ENCODE measurements around the gene PVALEF. TPM values are rescaled to one million over a fixed set of nuclear protein-coding genes. Genes with fewer than 3 reads are reported as not detected.

PVALEF gene
- total RNA-seq, 1 donor from 2014 or later: 0.29 TPM

DNA sequence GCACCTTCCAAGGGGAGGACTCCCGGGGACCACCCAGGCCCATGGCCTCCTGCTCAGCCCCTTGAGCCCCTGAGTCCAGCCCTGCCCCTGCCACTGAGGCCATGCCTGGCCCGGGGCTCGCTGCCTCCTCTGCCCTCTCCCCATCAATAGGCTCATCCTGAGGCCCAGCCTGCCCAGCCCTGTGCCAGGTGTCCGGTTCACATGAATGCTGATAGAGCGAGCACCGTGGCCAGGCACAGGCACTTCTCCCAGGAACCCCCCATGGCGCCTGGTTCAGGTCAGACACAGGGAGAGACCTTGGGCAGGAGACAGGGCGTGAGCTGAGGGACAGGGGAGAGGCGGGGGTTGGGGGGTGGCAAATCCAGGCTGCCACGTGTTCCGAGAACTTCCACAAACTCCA is 2.8 kb upstream of the PVALEF start:
- no peak overlapping the region for H3K4me3 Mint-ChIP-seq (ENCODE audit: unreplicated experiment)
- H3K9me3 Mint-ChIP-seq (ENCODE audit: unreplicated experiment): peaks cover 2% of the 10 kb centered on the region
- H3K27me3 Mint-ChIP-seq (ENCODE audit: unreplicated experiment): no peaks in the 10 kb centered on the region
- H3K4me1 Mint-ChIP-seq (ENCODE audit: low read depth, unreplicated experiment): peaks cover 9% of the 10 kb centered on the region
- peak; percentile 9 for DNase-seq
- no peak overlapping the region for H3K27ac Mint-ChIP-seq (ENCODE audit: unreplicated experiment)
- no peaks in the 10 kb centered on the region for H3K36me3 Mint-ChIP-seq (ENCODE audit: unreplicated experiment)
- TF ChIP-seq, protein P1, sequence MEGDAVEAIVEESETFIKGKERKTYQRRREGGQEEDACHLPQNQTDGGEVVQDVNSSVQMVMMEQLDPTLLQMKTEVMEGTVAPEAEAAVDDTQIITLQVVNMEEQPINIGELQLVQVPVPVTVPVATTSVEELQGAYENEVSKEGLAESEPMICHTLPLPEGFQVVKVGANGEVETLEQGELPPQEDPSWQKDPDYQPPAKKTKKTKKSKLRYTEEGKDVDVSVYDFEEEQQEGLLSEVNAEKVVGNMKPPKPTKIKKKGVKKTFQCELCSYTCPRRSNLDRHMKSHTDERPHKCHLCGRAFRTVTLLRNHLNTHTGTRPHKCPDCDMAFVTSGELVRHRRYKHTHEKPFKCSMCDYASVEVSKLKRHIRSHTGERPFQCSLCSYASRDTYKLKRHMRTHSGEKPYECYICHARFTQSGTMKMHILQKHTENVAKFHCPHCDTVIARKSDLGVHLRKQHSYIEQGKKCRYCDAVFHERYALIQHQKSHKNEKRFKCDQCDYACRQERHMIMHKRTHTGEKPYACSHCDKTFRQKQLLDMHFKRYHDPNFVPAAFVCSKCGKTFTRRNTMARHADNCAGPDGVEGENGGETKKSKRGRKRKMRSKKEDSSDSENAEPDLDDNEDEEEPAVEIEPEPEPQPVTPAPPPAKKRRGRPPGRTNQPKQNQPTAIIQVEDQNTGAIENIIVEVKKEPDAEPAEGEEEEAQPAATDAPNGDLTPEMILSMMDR (IDR thresholded peaks at IDR 0.05; ENCODE audit: partially characterized antibody, unreplicated experiment): no peak

DNA sequence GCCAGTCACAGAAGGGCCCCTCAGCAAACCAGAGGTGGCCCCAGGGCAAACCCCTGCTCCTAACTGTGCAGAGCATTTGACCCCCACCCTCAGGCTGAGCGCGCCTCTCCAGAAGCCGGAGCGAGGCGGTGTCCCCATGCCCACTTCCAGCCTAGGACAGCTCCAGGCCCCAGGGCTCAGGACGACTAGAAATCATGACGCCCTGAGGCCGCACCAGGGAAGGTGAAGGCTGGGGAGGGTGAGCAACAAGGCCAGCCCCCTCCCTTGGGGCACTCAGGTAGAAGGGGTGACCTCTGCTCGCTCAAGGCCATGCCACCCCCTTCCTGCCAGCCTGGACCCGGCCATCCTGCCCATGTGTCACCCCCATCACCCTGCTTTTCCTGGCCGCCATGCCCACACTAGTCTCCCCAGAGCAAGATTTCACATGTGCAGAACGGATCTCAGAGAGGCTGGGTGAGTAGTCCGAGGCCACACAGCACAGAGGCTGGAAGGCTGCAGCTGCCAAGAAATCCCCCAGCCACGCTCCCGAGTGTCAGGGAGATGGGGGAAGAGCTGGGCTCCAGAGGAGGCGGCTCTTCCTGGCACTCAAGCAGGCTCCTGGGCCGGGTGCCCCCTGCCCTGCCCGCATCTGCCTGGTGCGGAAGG is 2.1 kb upstream of the PVALEF start:
- TF ChIP-seq, protein P1 (IDR thresholded peaks at IDR 0.05; ENCODE audit: partially characterized antibody, unreplicated experiment): no peak
- no peak overlapping the region for H3K27ac Mint-ChIP-seq (ENCODE audit: unreplicated experiment)
- no peak overlapping the region for H3K4me3 Mint-ChIP-seq (ENCODE audit: unreplicated experiment)
- DNase-seq: peak; percentile 13
- H3K27me3 Mint-ChIP-seq (ENCODE audit: unreplicated experiment): no peaks in the 10 kb centered on the region
- H3K36me3 Mint-ChIP-seq (ENCODE audit: unreplicated experiment): no peaks in the 10 kb centered on the region
- peaks cover 9% of the 10 kb centered on the region for H3K4me1 Mint-ChIP-seq (ENCODE audit: low read depth, unreplicated experiment)
- H3K9me3 Mint-ChIP-seq (ENCODE audit: unreplicated experiment): peaks cover 2% of the 10 kb centered on the region

DNA sequence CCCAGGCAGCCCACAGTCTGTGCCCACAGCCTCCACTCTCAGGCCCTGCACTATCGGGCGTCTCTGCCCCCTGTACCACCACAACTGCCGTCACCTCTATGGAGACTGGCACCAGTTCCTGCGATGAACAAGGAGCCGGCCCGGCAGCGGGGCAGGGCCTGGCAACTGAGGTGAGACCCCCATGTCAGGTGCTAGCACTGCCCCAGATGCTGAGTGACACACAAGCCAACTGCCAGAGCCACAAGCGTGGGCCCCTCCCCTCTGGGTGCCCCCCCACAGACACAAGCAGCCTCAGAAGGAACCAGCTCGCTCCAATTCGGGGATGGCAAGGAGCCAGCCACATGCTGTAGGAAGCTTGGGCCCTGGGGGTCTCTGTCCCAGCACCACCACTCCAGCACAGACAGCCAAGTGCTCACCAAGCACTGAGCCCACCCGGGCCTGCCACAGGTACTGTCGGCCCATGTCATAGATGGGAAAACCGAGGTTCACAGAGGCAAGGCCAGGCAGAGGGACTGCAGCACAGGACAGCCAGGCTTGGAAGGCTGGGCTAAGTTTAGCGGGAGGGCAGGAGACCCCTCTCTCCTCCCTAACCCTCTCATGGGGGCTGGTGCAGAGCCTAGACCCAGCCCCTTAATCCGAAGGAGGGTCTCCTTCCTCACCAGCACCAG is 1.5 kb upstream of the PVALEF start:
- peak; percentile 25 for DNase-seq
- no peaks in the 10 kb centered on the region for H3K36me3 Mint-ChIP-seq (ENCODE audit: unreplicated experiment)
- H3K9me3 Mint-ChIP-seq (ENCODE audit: unreplicated experiment): peaks cover 2% of the 10 kb centered on the region
- H3K27ac Mint-ChIP-seq (ENCODE audit: unreplicated experiment): peak overlapping the region; percentile 82
- H3K4me1 Mint-ChIP-seq (ENCODE audit: low read depth, unreplicated experiment): peaks cover 9% of the 10 kb centered on the region
- TF ChIP-seq, protein P1 (IDR thresholded peaks at IDR 0.05; ENCODE audit: partially characterized antibody, unreplicated experiment): no peak
- H3K27me3 Mint-ChIP-seq (ENCODE audit: unreplicated experiment): no peaks in the 10 kb centered on the region
- H3K4me3 Mint-ChIP-seq (ENCODE audit: unreplicated experiment): peak overlapping the region; percentile 61

DNA sequence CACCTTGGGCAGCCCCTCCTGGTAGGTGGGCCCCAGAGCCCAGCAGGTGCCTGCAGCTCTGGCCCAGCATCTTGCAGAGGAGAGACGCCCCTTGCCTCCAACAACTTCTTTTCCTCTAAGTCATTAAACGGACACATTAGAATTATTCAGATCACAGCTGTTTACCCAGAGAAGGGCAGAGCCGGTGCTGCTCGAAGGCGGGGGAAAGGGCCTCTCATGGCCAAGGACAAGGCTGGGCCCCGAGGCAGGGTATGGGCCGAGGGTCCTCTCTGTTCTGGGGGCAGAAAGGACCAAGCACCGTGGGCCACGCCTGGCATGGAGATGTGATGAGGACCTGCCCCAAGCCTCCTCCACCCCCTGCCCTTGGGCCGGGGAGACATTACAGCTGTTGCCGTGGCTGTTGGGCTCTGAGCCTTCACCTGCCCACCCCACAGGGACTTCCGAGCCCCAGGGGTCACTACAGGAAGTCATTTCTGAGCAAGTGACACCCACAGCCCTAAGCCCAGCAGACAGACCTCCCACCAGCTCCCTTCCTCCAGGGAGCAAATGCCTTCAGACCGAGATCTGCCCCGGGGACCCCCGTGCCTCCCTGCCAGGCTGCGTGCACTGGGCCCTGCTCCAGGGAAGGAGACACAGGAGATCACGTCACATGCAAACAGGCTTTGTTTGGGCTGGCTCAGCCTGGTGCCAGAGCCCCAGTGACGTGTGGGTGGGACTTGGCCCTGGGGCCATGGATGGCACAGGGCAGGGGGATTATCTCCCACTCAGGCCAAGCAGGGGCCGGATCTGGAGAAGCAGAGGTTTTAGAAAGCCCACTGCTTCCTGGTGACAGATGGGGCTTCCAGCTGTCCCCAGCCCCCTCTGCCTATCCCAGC is 699 bp upstream of the PVALEF start:
- Mint-ChIP-seq H3K4me3 (ENCODE audit: unreplicated experiment) (peak overlapping the region; percentile 61), H3K4me1 (ENCODE audit: low read depth, unreplicated experiment) (peaks cover 9% of the 10 kb centered on the region)

More for the DNA sequence above, 699 bp upstream of the PVALEF start:
- Mint-ChIP-seq H3K36me3 (ENCODE audit: unreplicated experiment) (no peaks in the 10 kb centered on the region), H3K27me3 (ENCODE audit: unreplicated experiment) (no peaks in the 10 kb centered on the region), H3K27ac (ENCODE audit: unreplicated experiment) (peak overlapping the region; percentile 82), H3K9me3 (ENCODE audit: unreplicated experiment) (peaks cover 2% of the 10 kb centered on the region)
- TF ChIP-seq, protein P1 (IDR thresholded peaks at IDR 0.05; ENCODE audit: partially characterized antibody, unreplicated experiment): no peak
- peak; percentile 74 for DNase-seq

Measured in glutamatergic neuron (in vitro differentiated cells).